IMR-90 (cell line): ENCODE results near the gene SPON1.

Experiments used
- BHLHE40 ChIP-seq: fragments of 150-350 bp; IDR thresholded peaks from 2 replicates; pipeline ENCODE4 v1.6.1; 2016; ENCODE audit warnings: mild to moderate bottlenecking, low read depth, low read length
- CEBPB ChIP-seq: IDR thresholded peaks from 2 replicates; pipeline ENCODE4 v1.6.1; 2012; ENCODE audit warnings: low read depth, low read length, improper control_type of control experiment
- CTCF ChIP-seq: conservative IDR thresholded peaks from 2 replicates; pipeline ENCODE4 v1.5.1; 2012; ENCODE audit warnings: mild to moderate bottlenecking, low read depth, low read length, improper control_type of control experiment
- FOS ChIP-seq: fragments of 150-350 bp; IDR thresholded peaks from 2 replicates; pipeline ENCODE4 v1.6.1; 2016; ENCODE audit warnings: low read depth, low read length
- MAFK ChIP-seq: IDR thresholded peaks from 2 replicates; pipeline ENCODE4 v1.6.1; 2012; ENCODE audit warnings: low read depth, low read length, improper control_type of control experiment
- MAZ ChIP-seq: IDR thresholded peaks from 2 replicates; pipeline ENCODE4 v1.6.1; 2012; ENCODE audit warnings: low read depth, mild to moderate bottlenecking, low read length, improper control_type of control experiment, moderate library complexity, borderline replicate concordance
- MXI1 ChIP-seq: IDR thresholded peaks from 2 replicates; pipeline ENCODE4 v1.6.1; 2012; ENCODE audit warnings: low read depth, mild to moderate bottlenecking, low read length, moderate library complexity, borderline replicate concordance
- NFE2L2 ChIP-seq: fragments of 150-350 bp; IDR thresholded peaks from 2 replicates; pipeline ENCODE4 v1.6.1; 2016; ENCODE audit warnings: low read depth, mild to moderate bottlenecking, low read length
- POLR2A ChIP-seq: IDR thresholded peaks from 2 replicates; pipeline ENCODE4 v1.6.1; 2012; ENCODE audit warnings: mild to moderate bottlenecking, low read depth, low read length
- RAD21 ChIP-seq: IDR thresholded peaks from 2 replicates; pipeline ENCODE4 v1.6.1; 2012; ENCODE audit warnings: low read length, improper control_type of control experiment
- RCOR1 ChIP-seq: IDR thresholded peaks from 2 replicates; pipeline ENCODE4 v1.6.1; 2012; ENCODE audit warnings: mild to moderate bottlenecking, low read length, improper control_type of control experiment; ENCODE audit not compliant: insufficient replicate concordance
- RFX5 ChIP-seq: IDR thresholded peaks from 2 replicates; pipeline ENCODE4 v1.8.0; 2012; ENCODE audit warnings: low read depth, mild to moderate bottlenecking, low read length, moderate library complexity
- SMC3 ChIP-seq: fragments of 150-350 bp; IDR thresholded peaks from 2 replicates; pipeline ENCODE4 v1.6.1; 2016; ENCODE audit warnings: low read depth, mild to moderate bottlenecking, antibody characterized with exemption, low read length, moderate library complexity
- TF ChIP-seq, protein P1 (sequence below): fragments of 150-350 bp; IDR thresholded peaks from 2 replicates; pipeline ENCODE4 v1.6.1; 2016; ENCODE audit warnings: low read depth, mild to moderate bottlenecking, low read length, moderate library complexity, borderline replicate concordance

DNA sequence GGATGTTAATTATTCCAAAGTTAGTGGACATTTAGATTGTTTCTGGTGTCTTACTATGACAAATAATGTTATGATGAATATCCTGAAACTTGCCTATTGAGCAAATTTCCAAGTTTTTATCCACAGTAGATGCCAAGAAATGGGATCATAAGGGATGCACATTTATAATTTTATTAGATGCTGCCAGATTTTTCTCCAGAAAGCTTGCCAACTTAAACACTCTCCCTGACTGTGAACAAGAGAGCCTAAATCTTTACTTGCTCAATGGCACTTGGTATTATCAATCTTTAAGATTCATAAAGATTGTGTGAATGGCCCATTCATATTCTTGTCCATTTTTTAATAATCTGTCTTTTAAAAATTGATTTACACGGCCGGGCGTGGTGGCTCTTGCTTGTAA lies 82.4 kb downstream of the SPON1 start:
- TF ChIP-seq MAFK (no peak), POLR2A (no peak), CTCF (no peak), RFX5 (no peak), CEBPB (no peak), RCOR1 (no peak), RAD21 (no peak), MAZ (no peak), FOS (no peak), MXI1 (no peak), BHLHE40 (no peak), NFE2L2 (no peak), SMC3 (no peak)
- TF ChIP-seq, protein P1, sequence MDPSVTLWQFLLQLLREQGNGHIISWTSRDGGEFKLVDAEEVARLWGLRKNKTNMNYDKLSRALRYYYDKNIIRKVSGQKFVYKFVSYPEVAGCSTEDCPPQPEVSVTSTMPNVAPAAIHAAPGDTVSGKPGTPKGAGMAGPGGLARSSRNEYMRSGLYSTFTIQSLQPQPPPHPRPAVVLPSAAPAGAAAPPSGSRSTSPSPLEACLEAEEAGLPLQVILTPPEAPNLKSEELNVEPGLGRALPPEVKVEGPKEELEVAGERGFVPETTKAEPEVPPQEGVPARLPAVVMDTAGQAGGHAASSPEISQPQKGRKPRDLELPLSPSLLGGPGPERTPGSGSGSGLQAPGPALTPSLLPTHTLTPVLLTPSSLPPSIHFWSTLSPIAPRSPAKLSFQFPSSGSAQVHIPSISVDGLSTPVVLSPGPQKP, result no peak
